Ammon's horn (tissue), 1 donor: ENCODE results near the gene UNC13C.
A peak's percentile ranks its signal among the peaks of the same experiment; 100 is the strongest.
"Not testable (repeated sequence)": the region's sequence is repeated elsewhere in the genome, so short reads cannot be mapped to it uniquely, and the experiment has no call there.

ENCODE experiments used
- DNase-seq: peaks from one replicate; pipeline ENCODE4 v3.0.0-alpha.2; 2016; ENCODE audit warnings: low spot score

Gene UNC13C

GRCh38 chr15:53978253-53978906 lies at the start of gene UNC13C:
Gene UNC13C, plus strand, starts transcription at chr15:53978441. Its CDS starts 34,463 bp downstream, at chr15:54012904.
- peak; percentile 61 for DNase-seq

DNA sequence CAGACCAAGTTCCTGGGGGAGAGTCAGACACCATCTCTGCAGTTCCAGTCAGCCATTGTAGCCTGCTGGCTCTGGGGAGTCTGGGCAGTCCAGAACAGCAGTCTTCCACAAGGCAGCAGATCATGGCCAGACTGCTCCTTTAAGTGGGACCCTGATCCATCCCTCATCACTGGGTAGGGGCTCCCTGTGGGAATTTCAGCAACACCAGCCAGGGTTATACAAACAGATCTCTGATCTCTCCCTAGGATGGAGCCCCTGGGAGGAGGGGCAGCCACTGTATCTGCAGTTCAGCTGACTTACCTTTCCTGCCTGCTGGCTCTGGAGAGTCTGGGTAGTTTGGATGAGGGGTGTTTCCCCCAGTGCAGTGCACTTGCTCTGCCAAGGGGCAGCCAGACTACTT lies 42.1 kb upstream of the UNC13C start:
- DNase-seq, result no peak

DNA sequence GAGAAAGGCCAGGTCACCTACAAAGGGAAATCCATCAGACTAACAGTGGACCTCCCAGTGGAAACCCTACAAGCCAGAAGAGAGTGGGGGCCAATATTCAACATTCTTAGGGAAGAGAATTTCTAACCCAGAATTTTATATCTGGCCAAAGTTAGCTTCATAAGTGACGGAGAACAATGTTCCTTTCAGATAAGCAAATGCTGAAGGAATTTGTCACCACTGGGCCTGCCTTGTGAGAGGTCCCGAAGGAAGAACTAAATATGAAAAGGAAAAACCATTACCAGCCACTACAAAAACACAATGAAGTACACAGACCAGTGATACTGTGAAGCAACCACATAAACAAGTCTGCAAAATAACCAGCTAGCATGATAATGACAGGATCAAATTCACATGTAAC lies 40.6 kb upstream of the UNC13C start:
- DNase-seq, result not testable (repeated sequence)

- no peak for DNase-seq
Measured at GRCh38 chr15:53950572-53950971, 27.7 kb upstream of the UNC13C start.

GRCh38 chr15:53955396-53955795 lies 22.8 kb upstream of the UNC13C start:
- no peak for DNase-seq

- peak; percentile 30 for DNase-seq
Measured at GRCh38 chr15:53962646-53963561, 15.3 kb upstream of the UNC13C start.

- DNase-seq, result no peak
Measured at GRCh38 chr15:53963801-53964200, 14.4 kb upstream of the UNC13C start.

GRCh38 chr15:53974121-53974520 lies 4.1 kb upstream of the UNC13C start:
- DNase-seq, result no peak

GRCh38 chr15:53974813-53975212 lies 3.4 kb upstream of the UNC13C start:
- DNase-seq, result no peak

- peak; percentile 36 for DNase-seq
Measured at GRCh38 chr15:53976844-53977392, 1.3 kb upstream of the UNC13C start.

DNA sequence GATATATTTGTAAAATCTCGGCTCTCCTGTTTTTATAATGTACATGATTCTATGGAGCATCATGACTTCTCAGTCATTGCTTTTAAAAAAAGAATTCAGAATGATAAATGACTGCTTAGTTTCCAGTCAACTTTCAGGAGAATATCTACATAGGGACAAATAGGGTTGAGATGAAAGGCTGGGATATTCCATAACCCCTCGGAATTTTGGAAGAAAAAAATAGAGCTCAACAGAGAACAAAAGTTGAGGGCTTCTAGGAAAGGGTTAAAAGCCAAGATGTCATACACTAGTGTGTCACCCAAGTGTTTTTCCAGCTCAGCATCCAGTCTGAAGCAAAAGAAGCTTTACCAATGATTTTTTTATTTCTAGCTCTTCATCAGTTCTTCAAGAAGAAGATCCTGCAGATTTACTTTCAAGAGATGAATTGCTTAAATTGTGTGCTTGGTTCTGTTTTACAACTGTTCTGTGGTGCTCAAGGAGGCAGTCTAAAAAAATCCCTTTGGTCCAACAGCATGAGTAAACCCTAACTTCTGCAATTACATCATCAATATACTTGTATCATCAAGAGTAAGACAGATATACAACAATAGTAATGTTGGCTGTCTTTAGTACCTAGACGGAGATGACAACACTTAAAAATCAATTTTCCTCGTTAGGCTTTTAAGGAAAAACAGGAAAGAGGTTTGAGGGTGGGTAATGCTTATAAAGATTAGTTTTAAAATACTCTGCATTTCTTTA lies 979 bp downstream of the UNC13C start:
- DNase-seq, result no peak

DNA sequence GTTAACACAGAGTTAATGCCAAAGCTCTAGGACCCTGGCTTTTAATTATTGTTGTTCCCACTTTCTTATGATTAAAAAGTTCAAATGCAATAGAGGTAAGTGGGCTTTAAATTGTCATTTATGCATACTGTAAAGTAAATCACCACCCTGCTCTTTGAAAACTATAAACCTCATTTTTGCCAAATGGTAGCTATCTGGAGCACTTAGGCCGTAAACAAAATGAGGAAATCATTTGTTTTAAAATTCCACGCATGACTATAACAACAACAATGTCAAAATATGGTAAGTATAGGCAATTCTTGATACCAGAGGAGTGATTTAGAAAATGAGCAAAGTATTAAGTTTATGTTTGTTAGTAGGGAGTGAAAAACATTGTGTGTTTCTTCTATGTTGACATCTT lies 1.8 kb downstream of the UNC13C start:
- no peak for DNase-seq

- DNase-seq, result no peak
Measured at GRCh38 chr15:53982071-53982680, 3.9 kb downstream of the UNC13C start.

- no peak for DNase-seq
Measured at GRCh38 chr15:53982876-53983275, 4.6 kb downstream of the UNC13C start.

GRCh38 chr15:53984221-53984620 lies 6.0 kb downstream of the UNC13C start:
- DNase-seq, result no peak

DNA sequence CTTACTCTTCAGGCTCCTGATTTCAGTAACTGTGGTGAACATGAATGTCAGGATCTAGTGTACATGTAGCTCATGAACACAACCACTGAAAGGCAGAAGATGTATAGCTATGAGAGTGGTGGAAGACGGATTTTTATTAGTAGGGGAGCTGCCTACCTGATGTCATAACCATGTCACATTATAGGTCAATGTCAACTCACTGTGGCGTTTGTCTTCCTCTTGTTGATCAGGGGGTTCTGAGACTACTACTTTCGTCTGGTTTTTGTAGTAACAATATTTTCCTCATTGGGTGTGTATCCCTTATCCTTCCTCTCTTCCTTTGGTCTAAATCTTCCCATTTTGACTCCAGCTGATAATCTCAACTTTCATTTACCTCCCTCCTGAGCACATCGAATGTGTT lies 7.3 kb downstream of the UNC13C start:
- no peak for DNase-seq

GRCh38 chr15:53987480-53987879 lies 9.2 kb downstream of the UNC13C start:
- DNase-seq, result no peak

GRCh38 chr15:54007256-54007655 lies 29.0 kb downstream of the UNC13C start:
- DNase-seq, result no peak

- DNase-seq, result no peak
Measured at GRCh38 chr15:54011656-54012055, 33.4 kb downstream of the UNC13C start.

DNA sequence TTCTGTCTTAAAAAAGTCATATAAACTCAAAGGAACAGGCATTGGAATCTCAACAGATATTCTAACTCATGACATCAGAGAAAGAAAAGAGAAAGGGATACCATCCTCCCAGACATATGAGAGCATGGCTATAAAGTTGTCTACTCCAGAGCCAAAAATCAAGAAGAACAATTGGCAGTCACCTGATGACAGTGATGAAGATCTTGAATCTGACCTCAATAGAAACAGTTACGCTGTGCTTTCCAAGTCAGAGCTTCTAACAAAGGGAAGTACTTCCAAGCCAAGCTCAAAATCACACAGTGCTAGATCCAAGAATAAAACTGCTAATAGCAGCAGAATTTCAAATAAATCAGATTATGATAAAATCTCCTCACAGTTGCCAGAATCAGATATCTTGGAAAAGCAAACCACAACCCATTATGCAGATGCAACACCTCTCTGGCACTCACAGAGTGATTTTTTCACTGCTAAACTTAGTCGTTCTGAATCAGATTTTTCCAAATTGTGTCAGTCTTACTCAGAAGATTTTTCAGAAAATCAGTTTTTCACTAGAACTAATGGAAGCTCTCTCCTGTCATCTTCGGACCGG lies 35.9 kb downstream of the UNC13C start:
- no peak for DNase-seq

DNA sequence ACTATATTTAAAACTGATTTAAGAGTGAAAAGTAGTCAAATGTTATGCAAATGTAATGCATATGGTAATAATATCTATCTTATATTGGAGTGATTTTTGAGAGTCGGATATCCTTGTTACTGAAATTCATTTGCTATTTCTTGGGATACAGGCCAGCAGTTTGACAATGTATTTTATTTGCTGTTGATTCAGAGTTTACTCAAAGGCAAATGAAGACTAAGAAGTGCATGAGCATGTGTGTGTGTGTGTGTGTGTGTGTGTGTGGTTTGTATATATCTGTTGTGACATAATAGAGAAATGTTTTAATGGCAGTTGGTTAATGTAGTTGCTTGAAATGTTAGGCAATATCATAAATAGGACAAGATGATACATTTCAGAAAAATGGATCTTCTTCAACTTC lies 39.0 kb downstream of the UNC13C start:
- DNase-seq, result no peak

DNA sequence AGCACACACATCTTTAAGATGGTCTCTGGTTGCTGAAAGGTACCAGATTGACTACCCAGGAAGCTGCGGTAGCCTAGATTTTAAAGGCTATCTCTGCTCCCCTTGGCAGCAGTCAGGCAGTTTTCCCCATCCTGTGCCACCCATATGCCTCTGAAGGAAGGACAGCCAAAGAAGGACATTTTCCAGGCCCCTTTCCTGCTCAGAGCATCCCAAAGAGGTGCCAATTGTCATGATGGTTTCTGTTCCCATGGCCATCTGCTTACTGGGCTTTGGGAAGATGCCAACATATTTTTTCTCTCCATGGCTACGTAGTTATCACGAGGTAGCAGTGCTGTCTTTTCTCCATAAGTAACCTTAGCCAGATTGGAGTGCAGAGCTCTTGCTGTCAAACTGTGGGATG lies 39.7 kb downstream of the UNC13C start:
- peak; percentile 4 for DNase-seq
